GM13976 (cell line): Measurements from ENCODE around the gene FAT2.

ENCODE experiments used
- DNase-seq: peaks from one replicate; pipeline ENCODE4 v3.0.0; 2012; ENCODE audit warnings: low spot score
- in situ Hi-C: fragments of 300-500 bp; cut with MboI; formaldehyde crosslinking; loops from one replicate; pipeline ENCODE4 v1.12.0; 2022; ENCODE audit warnings: low sequenced_read_pairs, mixed read lengths, inconsistent platforms; ENCODE audit not compliant: unreplicated experiment
- TF ChIP-seq, protein P1 (sequence below): IDR thresholded peaks from 2 replicates; pipeline ENCODE4 v1.5.1; 2012; ENCODE audit warnings: borderline replicate concordance, mild to moderate bottlenecking; ENCODE audit not compliant: insufficient read depth; ENCODE audit errors: extremely low read depth, missing control alignments, control extremely low read depth

Gene FAT2, protein sequence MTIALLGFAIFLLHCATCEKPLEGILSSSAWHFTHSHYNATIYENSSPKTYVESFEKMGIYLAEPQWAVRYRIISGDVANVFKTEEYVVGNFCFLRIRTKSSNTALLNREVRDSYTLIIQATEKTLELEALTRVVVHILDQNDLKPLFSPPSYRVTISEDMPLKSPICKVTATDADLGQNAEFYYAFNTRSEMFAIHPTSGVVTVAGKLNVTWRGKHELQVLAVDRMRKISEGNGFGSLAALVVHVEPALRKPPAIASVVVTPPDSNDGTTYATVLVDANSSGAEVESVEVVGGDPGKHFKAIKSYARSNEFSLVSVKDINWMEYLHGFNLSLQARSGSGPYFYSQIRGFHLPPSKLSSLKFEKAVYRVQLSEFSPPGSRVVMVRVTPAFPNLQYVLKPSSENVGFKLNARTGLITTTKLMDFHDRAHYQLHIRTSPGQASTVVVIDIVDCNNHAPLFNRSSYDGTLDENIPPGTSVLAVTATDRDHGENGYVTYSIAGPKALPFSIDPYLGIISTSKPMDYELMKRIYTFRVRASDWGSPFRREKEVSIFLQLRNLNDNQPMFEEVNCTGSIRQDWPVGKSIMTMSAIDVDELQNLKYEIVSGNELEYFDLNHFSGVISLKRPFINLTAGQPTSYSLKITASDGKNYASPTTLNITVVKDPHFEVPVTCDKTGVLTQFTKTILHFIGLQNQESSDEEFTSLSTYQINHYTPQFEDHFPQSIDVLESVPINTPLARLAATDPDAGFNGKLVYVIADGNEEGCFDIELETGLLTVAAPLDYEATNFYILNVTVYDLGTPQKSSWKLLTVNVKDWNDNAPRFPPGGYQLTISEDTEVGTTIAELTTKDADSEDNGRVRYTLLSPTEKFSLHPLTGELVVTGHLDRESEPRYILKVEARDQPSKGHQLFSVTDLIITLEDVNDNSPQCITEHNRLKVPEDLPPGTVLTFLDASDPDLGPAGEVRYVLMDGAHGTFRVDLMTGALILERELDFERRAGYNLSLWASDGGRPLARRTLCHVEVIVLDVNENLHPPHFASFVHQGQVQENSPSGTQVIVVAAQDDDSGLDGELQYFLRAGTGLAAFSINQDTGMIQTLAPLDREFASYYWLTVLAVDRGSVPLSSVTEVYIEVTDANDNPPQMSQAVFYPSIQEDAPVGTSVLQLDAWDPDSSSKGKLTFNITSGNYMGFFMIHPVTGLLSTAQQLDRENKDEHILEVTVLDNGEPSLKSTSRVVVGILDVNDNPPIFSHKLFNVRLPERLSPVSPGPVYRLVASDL (N-terminal part only)

DNA sequence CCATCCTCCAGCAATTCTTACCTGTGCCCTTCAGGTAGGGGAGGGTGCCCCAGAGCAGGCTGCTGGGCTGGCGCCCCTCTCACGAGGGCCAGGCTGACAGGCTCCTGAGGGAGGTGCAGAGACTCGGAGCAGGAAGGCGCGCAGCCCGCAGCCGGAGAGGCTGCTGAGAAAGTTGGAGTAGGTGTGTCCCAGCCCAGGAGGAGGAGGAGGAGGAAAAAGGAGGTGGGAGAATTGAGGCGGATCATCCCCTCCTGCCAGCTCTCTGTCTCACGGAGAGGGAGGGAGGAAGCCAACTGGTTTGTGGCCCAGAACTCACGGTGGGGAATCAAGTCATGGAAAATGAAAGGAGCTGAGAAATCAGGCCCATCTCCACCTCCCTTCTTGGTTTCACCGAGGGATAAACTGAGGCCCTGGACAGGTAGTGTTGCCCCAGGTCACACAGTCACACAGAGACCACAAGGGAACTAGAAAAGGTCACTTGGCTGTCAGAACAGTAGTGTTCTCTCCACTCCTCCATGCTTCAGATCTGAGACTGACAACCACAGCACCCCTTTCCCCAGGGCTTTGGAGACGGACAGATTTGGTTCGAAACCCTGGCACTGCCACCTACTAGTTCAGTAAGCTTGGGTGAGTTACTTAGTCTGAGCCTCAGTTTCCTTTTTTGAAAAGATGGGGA is at the start of gene FAT2:
TSS of gene FAT2 (minus strand) at position 188 of the 676 bp plus-strand sequence. CDS start 22,400 bp downstream, outside the sequence.
- in situ Hi-C loops = no loop called here
- DNase-seq = no peak
- TF ChIP-seq, protein P1, sequence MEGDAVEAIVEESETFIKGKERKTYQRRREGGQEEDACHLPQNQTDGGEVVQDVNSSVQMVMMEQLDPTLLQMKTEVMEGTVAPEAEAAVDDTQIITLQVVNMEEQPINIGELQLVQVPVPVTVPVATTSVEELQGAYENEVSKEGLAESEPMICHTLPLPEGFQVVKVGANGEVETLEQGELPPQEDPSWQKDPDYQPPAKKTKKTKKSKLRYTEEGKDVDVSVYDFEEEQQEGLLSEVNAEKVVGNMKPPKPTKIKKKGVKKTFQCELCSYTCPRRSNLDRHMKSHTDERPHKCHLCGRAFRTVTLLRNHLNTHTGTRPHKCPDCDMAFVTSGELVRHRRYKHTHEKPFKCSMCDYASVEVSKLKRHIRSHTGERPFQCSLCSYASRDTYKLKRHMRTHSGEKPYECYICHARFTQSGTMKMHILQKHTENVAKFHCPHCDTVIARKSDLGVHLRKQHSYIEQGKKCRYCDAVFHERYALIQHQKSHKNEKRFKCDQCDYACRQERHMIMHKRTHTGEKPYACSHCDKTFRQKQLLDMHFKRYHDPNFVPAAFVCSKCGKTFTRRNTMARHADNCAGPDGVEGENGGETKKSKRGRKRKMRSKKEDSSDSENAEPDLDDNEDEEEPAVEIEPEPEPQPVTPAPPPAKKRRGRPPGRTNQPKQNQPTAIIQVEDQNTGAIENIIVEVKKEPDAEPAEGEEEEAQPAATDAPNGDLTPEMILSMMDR = no peak

DNA sequence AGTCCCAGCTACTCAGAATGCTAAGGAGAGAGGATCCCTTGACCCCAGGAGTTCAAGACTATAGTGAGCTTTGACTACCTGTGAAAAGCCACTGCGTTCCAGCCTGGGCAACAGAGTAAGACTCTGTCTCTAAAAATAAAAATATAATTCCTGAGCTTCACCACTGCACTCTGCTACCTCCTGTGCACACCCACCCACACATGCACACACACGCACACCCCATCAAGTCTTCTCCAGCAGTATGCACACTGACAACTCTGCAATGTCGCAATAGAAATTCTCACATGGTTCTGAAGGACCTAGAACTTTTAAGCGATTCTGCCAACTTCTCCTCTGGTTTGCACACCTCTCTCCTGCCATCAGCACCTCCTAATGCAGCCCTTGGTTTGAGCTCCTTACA is 47.5 kb upstream of the FAT2 start:
- no peak for DNase-seq
- in situ Hi-C loops = no loop called here
- TF ChIP-seq, protein P1 = no peak

DNA sequence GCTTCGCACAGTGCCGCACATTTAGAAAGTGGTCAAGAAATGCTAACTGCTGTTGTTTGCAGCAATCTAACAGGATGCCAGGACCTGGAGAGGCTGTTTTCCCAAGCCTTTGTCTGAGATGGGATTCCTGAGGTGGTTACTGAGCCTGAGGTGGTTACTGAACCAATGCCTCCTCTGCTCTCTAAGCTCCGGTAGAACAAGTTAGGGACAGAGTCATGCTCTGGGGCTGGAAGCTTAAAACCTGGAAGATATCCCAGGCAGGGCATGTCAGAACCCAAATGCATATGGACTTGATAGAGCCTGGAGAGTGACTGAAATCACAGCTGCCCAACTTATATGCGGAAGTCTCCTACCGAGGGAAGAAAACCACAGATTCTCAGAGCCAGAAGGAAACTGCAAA is 46.5 kb upstream of the FAT2 start:
- in situ Hi-C loops = no loop called here
- TF ChIP-seq, protein P1 = no peak
- DNase-seq = no peak

DNA sequence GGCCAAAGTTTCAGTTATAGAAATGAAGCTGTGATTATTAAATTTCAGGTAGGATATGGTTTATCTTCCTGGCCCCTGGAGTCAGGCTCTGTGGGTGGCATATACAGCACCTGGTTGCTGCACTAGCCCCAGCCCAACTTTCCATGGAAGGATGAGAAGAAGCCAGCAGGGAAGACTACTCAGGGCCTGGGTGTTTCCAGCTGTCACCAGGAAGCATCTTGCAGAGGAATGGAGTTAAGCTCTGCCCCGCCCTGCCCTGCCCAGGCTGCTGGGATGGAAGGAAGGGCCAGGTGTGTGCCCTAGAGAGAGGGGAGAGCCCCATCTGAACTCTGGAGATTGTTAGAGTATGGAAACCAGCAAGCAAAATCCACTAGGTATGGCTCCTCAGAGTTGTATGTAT is 42.8 kb upstream of the FAT2 start:
- in situ Hi-C loops = no loop called here
- DNase-seq = no peak
- TF ChIP-seq, protein P1 = no peak

DNA sequence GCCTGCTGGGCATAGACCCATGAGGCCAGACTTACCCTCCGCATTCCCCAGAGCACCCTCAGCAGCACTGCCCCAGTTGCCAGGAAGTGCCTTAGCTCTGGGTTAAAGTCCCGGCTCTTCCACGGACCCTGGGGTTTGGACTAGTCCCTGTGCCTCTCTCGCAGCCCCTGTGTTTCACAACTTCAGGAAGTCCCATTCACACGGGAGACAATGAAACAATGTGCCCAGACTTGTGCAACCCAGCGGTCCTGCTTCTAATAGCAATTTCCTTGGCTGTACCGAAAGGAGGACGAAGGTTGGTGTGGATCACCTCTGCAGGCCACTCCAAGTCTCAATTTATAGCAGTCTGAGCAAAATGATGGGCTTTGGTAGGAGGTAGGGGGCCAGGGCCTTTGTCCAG is 41.8 kb upstream of the FAT2 start:
- TF ChIP-seq, protein P1 = no peak
- in situ Hi-C loops = no loop called here
- DNase-seq = no peak
